IPS-15b (cell line): ENCODE results near the gene PPP1R13L.

Source experiments
- H3K27me3 ChIP-seq: one replicate; pipeline ENCODE4 v1.6.1; 2013; ENCODE audit warnings: low read length; ENCODE audit not compliant: control insufficient read depth, insufficient read depth
- H3K36me3 ChIP-seq: one replicate; pipeline ENCODE4 v1.6.1; 2013; ENCODE audit warnings: low read length; ENCODE audit not compliant: control insufficient read depth, insufficient read depth
- H3K4me1 ChIP-seq: one replicate; pipeline ENCODE4 v1.6.1; 2013; ENCODE audit warnings: mild to moderate bottlenecking, low read length; ENCODE audit not compliant: control insufficient read depth, insufficient read depth
- H3K4me3 ChIP-seq: one replicate; pipeline ENCODE4 v1.5.1; 2013; ENCODE audit warnings: low read depth, low read length
- H3K9ac ChIP-seq: one replicate; pipeline ENCODE4 v1.6.1; 2013; ENCODE audit warnings: low read depth, mild to moderate bottlenecking, low read length
- H3K9me3 ChIP-seq: one replicate; pipeline ENCODE4 v1.6.1; 2013; ENCODE audit warnings: mild to moderate bottlenecking, low read length; ENCODE audit not compliant: control insufficient read depth, insufficient read depth

PPP1R13L gene, protein sequence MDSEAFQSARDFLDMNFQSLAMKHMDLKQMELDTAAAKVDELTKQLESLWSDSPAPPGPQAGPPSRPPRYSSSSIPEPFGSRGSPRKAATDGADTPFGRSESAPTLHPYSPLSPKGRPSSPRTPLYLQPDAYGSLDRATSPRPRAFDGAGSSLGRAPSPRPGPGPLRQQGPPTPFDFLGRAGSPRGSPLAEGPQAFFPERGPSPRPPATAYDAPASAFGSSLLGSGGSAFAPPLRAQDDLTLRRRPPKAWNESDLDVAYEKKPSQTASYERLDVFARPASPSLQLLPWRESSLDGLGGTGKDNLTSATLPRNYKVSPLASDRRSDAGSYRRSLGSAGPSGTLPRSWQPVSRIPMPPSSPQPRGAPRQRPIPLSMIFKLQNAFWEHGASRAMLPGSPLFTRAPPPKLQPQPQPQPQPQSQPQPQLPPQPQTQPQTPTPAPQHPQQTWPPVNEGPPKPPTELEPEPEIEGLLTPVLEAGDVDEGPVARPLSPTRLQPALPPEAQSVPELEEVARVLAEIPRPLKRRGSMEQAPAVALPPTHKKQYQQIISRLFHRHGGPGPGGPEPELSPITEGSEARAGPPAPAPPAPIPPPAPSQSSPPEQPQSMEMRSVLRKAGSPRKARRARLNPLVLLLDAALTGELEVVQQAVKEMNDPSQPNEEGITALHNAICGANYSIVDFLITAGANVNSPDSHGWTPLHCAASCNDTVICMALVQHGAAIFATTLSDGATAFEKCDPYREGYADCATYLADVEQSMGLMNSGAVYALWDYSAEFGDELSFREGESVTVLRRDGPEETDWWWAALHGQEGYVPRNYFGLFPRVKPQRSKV

DNA sequence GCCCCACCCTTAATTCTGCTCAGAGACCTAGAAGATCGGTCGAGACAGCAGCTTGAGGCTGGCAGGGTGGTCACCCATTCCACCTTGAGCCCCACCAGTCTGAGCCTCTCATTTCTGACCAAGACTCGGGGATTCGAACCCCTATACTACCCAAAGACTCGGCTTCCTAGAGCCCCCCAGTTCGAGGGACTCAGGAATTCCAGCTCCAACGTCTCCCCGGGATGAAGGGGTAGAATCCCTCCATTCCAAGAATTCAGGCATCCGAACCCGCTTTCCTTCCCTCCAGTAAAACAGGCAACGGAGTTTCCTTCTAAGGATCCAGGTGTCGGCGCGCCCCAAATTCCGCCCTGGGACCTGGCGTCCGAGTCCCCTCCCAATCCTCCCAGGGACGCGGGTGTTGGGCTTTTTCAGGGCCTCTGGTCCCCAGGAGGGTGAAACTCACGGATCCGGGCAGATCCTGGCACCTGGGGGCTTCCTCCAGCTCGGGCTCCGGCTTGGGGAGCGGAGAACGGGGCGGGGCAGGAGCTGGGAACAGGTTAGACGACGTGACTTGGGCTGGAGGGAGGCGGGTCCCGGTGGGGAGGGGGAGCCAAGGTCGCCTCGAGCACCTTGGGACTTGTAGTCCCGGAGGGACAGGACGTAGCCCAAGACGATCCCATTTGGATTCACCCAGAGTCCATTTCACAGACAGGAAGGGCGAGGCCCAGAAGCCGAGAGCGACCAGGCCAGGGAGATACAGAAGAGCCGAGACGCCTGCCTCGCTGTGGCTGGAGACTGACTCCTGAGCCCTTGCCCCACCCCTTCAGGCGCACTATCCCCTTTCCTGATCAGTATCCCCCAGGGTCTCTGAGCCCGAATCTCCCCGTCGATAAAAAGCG lies at the start of gene PPP1R13L:
Gene PPP1R13L (minus strand): TSS at position 513 of the 878 bp plus-strand sequence. CDS start 6,751 bp downstream, outside the sequence.
- peak within 1 kb of the TSS; percentile 67 for H3K9ac ChIP-seq
- no peaks in the 10 kb centered on the region for H3K9me3 ChIP-seq
- peaks cover 12% of the 10 kb centered on the region for H3K27me3 ChIP-seq
- peak within 1 kb of the TSS; percentile 83 for H3K4me3 ChIP-seq
- H3K36me3 ChIP-seq: peaks cover 14% of the 10 kb centered on the region
- peaks cover 8% of the 10 kb centered on the region for H3K4me1 ChIP-seq

DNA sequence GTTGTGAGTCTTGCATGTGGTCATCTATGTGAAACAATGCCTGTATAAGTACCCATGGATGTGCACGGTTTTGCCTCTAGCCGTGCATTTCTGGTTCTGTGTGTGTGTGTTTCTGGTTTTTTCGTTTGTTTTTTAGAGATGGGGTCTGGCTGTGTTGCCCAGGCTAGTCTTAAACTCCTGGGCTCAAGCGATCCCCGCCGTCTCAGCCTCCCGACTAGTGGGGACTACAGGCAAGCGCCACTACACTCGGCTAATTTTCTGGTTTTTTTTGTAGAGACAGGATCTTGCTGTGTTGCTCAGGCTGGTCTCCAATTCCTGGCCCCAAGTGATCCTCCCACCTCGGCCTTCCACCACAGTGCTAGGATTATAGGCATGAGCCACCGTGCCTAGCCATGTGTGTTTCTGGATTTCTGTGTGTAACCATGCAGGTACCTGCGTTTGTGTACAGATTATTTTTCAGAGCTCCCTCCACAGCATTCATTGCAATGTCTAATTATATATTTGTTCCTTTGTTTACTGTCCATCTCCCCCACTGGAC lies 47.0 kb upstream of the PPP1R13L start:
- no peaks in the 10 kb centered on the region for H3K36me3 ChIP-seq
- H3K27me3 ChIP-seq: peaks cover 18% of the 10 kb centered on the region
- H3K4me3 ChIP-seq: no peak overlapping the region
- peaks cover 3% of the 10 kb centered on the region for H3K4me1 ChIP-seq
- H3K9ac ChIP-seq: no peak overlapping the region
- H3K9me3 ChIP-seq: no peaks in the 10 kb centered on the region

DNA sequence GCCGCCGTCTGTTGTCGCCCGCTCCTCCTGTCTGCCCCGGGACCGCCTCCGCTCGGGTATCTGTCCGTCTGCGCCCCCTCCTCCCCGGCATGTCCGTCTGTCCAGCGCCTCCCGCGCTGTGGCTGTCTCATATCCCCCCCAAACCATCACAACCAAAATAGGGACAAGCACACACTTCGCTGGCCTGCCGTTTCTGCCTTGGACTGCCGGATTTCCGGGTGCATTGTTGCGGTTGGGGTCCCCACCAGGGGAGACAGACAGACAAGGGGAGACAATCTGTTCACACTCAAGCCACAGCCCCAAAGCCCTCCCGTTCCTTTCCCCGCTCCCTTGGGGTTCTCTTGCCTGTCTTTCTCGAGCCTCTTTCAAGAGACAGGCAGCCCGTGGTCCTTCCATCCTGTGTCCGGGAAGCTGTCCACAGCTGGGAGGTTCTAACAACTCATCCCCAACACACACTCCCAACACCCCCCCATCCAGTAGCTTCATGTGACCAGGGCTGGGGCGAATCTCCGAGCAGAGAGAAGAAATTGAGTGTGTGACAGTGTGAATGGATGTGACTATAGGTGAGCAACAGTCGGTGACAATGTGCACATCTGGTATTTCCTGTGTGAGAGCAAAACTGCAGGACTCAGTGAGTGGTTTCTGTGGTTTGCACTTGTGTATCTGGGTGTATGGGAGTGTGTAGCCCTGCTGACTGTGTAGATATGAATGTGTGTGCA lies 46.4 kb upstream of the PPP1R13L start:
- peak overlapping the region; percentile 54 for H3K4me3 ChIP-seq
- no peak overlapping the region for H3K9ac ChIP-seq

DNA sequence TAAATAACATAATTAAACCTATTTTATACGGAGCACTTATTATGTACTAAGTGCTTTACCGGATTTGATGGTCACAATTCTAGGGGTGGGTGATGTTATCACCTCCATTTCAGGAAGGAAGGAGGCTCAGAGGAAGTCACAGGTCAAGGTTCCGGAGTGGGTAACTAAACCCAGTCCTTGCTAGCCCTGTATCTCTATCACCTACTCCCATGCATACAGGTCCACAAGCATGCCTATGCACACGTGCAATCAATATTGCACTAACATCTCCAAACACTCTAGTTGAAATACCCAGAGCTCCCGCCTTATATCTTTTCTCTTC lies 45.1 kb upstream of the PPP1R13L start:
- Histone ChIP-seq H3K9ac (no peak overlapping the region), H3K36me3 (no peaks in the 10 kb centered on the region), H3K9me3 (no peaks in the 10 kb centered on the region), H3K4me1 (peaks cover 3% of the 10 kb centered on the region), H3K4me3 (peak overlapping the region; percentile 55), H3K27me3 (peaks cover 24% of the 10 kb centered on the region)

More for the DNA sequence above, 46.4 kb upstream of the PPP1R13L start:
- Histone ChIP-seq H3K4me1 (peaks cover 3% of the 10 kb centered on the region), H3K9me3 (no peaks in the 10 kb centered on the region), H3K27me3 (peaks cover 18% of the 10 kb centered on the region), H3K36me3 (no peaks in the 10 kb centered on the region)

DNA sequence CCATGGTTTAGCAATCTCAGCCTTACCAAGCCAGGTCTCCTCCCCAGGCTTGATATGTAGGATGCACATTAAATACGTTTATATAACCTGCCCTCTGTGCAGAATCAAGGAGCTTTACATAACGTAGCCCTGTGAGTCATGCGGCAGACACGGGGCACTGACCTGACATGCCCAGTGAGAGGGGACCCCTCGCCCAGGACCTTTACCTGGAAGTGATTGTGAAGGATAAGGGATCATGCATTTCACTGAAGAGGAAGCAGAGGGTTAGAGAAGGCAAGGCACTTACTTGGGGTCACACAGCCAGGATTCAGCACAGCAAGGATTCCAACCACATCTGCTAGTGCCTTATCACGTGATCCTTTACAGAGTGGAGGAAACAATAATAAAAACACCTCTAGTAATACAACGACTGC lies 44.0 kb upstream of the PPP1R13L start:
- no peak overlapping the region for H3K4me3 ChIP-seq
- no peaks in the 10 kb centered on the region for H3K36me3 ChIP-seq
- H3K4me1 ChIP-seq: peaks cover 3% of the 10 kb centered on the region
- H3K9ac ChIP-seq: no peak overlapping the region
- no peaks in the 10 kb centered on the region for H3K9me3 ChIP-seq
- H3K27me3 ChIP-seq: peaks cover 27% of the 10 kb centered on the region

DNA sequence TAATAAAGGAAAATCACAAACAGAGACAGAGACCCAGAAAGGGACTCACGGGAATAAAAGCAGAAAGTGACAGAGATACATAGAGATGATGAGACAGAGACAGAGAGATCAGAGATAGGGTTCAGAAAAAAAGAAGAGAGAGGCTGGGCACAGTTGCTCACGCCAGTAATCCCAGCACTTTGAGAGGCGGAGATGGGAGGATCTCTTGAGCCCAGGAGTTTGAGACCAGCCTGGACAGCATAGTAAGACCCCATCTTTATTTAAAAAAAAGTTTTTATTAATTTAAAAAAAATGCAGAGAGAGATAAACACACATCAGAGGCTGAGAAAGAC lies 43.5 kb upstream of the PPP1R13L start:
- Histone ChIP-seq H3K4me3 (no peak overlapping the region), H3K27me3 (peaks cover 27% of the 10 kb centered on the region), H3K36me3 (no peaks in the 10 kb centered on the region), H3K9me3 (no peaks in the 10 kb centered on the region), H3K4me1 (peaks cover 3% of the 10 kb centered on the region), H3K9ac (no peak overlapping the region)

DNA sequence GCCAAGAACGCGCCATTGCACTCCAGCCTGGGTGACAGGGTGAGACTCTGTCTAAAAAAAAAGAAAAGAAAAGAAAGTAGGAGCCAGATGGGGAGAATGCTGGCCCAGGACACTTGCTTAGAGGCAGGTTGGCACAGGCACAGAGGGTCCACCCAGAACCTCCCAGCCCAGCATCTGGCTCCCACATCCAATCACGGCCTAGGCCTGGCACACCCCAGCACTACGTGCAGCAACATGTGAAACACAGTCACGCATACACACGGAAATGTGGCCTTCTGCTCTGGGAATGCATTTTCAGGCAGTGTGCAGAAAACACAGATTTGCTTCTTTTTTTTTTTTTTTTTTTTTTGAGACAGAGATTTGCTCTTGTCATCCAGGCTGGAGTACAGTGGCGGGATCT lies 42.1 kb upstream of the PPP1R13L start:
- peaks cover 33% of the 10 kb centered on the region for H3K27me3 ChIP-seq
- peaks cover 3% of the 10 kb centered on the region for H3K4me1 ChIP-seq
- no peaks in the 10 kb centered on the region for H3K9me3 ChIP-seq
- no peak overlapping the region for H3K4me3 ChIP-seq
- no peaks in the 10 kb centered on the region for H3K36me3 ChIP-seq
- no peak overlapping the region for H3K9ac ChIP-seq

DNA sequence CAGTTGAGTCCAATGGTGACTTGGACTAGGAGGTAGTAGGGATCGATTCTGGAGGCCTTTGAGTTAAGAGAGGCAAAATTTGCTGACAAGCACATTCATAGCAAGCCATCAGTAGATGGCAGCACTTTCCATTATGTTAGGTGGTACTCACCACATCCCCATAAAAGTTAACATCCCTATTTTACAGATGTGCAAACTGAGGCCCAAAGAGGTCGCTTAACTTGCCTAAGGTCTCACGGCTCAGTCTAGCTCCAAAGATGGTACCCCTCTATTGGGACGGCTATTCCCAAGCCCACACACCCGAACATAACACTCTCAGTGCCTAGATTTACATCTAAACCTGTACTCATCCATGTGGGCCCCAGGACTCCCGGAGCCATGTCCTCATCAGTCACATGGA lies 41.4 kb upstream of the PPP1R13L start:
- Histone ChIP-seq H3K36me3 (no peaks in the 10 kb centered on the region), H3K9ac (no peak overlapping the region), H3K4me3 (no peak overlapping the region), H3K27me3 (peaks cover 27% of the 10 kb centered on the region), H3K9me3 (no peaks in the 10 kb centered on the region), H3K4me1 (peaks cover 3% of the 10 kb centered on the region)

DNA sequence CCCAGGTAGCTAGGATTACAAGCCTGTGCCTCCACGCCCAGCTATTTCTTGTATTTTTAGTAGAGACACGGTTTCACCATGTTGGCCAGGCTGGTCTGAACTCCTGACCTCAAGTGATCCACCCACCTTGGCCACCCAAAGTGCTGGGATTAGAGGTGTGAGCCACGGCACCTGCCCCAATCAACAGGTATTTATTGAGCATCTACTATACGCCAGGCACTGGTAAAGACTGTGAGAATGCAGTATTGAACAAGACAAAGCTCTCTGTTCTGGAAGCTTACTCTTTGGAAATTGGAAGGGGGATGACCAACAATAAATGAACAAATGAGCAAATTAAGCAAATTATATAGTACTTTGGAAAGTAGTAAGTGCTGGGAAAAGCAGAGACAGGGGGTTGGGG lies 40.3 kb upstream of the PPP1R13L start:
- H3K9ac ChIP-seq: no peak overlapping the region
- no peaks in the 10 kb centered on the region for H3K9me3 ChIP-seq
- H3K4me3 ChIP-seq: no peak overlapping the region
- peaks cover 2% of the 10 kb centered on the region for H3K4me1 ChIP-seq
- H3K27me3 ChIP-seq: peaks cover 32% of the 10 kb centered on the region
- H3K36me3 ChIP-seq: no peaks in the 10 kb centered on the region

DNA sequence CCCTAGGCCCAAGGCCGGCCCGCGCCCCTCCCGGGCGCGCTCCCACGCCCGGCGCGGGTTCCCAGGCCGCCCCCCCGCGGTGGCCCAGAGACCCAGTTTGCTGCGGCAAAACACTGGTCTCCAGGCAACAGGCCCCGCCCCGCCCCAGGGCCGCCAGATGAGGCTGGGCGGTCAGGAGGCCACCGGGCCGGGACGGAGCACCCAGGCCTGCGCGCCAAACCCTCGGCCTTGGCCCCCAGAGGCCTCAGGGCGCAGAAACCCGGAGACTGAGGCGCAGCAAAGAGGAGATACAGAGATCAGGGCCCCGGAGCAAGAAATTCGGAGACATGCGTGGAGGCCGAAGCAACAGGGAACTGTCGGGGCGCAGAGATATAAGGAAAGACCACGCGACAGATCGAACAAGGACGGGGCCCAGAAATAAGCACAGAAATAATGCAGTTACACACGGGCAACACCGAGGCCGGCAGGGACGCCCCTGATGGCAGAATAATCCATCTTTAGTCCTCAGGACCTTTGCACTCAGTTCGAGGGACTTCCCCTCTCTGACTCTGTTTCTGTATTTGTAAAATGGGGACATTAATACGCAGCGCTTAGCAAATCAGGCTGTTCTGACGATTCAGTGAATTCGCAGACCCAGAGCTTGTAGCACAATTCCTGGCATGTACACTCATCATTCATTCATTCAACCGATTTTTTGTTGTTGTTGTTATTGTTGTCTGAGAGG lies 39.6 kb upstream of the PPP1R13L start:
- H3K4me1 ChIP-seq: no peaks in the 10 kb centered on the region
- H3K4me3 ChIP-seq: peak overlapping the region; percentile 58
- H3K9ac ChIP-seq: peak overlapping the region; percentile 47
- H3K27me3 ChIP-seq: peaks cover 27% of the 10 kb centered on the region
- H3K36me3 ChIP-seq: no peaks in the 10 kb centered on the region
- H3K9me3 ChIP-seq: no peaks in the 10 kb centered on the region
